PC-9 (cell line): Measurements from ENCODE around the gene BRSK1.

Experiments used
- EZH2 ChIP-seq: fragments of 200-600 bp; sonication (generic); IDR thresholded peaks from 2 replicates; pipeline ENCODE4 v1.8.0; 2017; ENCODE audit warnings: antibody characterized with exemption, low read depth
- TF ChIP-seq, protein P1 (sequence below): fragments of 200-600 bp; sonication (generic); conservative IDR thresholded peaks from 2 replicates; pipeline ENCODE4 v1.6.1; 2017; ENCODE audit warnings: mixed run types, antibody characterized with exemption, mild to moderate bottlenecking, moderate library complexity

DNA sequence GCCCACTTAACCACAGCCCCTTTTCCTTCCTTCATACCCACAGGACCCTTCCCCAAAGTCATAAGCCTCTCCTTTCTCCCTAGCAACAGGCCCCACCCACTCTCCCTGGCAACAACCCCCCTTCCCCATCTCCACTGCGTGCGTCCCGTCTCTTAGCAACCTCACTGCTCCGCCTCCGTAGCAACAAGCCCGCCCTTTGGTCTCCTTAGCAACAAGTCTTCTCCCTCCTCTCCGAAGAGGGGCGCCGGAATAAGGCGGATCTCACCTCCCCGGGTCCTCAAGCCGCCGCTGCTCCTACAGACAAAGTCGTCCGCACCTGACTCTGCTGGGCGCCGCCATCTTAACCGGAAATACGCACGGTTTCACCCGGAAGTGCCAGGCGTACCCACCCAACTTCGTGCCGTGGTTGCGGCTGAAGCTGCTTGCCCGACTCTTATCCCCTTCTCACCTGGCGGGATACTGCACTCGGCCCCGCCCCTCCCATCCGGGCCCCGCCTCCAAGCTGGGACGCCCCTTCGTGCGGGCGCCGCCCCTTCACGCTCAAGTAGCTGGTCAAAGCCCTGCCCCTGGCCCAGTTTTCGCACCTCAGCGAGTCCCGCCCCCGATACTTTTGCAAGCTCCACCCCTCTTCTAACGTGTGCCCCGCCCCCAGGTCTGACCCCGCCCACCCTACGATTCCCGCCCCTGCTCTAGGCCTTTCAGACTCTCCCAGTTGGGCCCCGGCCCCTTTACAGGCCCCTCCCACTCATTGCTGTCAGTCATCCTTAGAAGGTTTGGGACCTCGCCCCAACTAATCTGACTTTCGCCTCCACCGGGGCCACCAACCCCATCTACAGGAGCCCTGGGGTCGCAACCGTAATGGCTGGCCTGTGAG, 3.8 kb upstream of the BRSK1 start, which contains the start of gene HSPBP1:
- TF ChIP-seq, protein P1, sequence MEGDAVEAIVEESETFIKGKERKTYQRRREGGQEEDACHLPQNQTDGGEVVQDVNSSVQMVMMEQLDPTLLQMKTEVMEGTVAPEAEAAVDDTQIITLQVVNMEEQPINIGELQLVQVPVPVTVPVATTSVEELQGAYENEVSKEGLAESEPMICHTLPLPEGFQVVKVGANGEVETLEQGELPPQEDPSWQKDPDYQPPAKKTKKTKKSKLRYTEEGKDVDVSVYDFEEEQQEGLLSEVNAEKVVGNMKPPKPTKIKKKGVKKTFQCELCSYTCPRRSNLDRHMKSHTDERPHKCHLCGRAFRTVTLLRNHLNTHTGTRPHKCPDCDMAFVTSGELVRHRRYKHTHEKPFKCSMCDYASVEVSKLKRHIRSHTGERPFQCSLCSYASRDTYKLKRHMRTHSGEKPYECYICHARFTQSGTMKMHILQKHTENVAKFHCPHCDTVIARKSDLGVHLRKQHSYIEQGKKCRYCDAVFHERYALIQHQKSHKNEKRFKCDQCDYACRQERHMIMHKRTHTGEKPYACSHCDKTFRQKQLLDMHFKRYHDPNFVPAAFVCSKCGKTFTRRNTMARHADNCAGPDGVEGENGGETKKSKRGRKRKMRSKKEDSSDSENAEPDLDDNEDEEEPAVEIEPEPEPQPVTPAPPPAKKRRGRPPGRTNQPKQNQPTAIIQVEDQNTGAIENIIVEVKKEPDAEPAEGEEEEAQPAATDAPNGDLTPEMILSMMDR: no peak
- TF ChIP-seq EZH2: no peak
